MM.1S (cell line): ENCODE data around the gene RPTOR.

Experiments used
- DNase-seq: peaks from one replicate; pipeline ENCODE4 v3.0.0-alpha.2; 2015
- H2AFZ ChIP-seq: fragments of 300-600 bp; sonication (generic); 2 replicates; pipeline ENCODE4 v1.6.0; 2016; ENCODE audit warnings: antibody characterized with exemption, low read length
- H3F3A ChIP-seq: fragments of 300-600 bp; sonication (generic); 2 replicates; pipeline ENCODE4 v1.6.1; 2016; ENCODE audit warnings: mild to moderate bottlenecking, antibody characterized with exemption, low read length, moderate library complexity, mixed read lengths; ENCODE audit not compliant: insufficient read depth
- H3K27ac ChIP-seq: fragments of 300-600 bp; sonication (generic); 2 replicates; pipeline ENCODE4 v1.5.1; 2016; ENCODE audit warnings: mild to moderate bottlenecking, low read length
- H3K27me3 ChIP-seq: fragments of 300-600 bp; sonication (generic); replicated peaks from 2 replicates; pipeline ENCODE4 v1.6.0; 2016; ENCODE audit warnings: low read length; ENCODE audit not compliant: insufficient read depth
- H3K36me3 ChIP-seq: fragments of 300-600 bp; sonication (generic); replicated peaks from 2 replicates; pipeline ENCODE4 v1.6.1; 2016; ENCODE audit warnings: mild to moderate bottlenecking, low read length, mixed read lengths; ENCODE audit not compliant: insufficient read depth
- H3K4me1 ChIP-seq: fragments of 300-600 bp; sonication (generic); 2 replicates; pipeline ENCODE4 v1.6.1; 2016; ENCODE audit warnings: low read length, mixed read lengths
- H3K4me2 ChIP-seq: fragments of 300-600 bp; sonication (generic); 2 replicates; pipeline ENCODE4 v1.6.0; 2016; ENCODE audit warnings: low read depth, low read length
- H3K4me3 ChIP-seq: fragments of 300-600 bp; sonication (generic); 2 replicates; pipeline ENCODE4 v1.5.1; 2016; ENCODE audit warnings: low read length, mixed read lengths
- H3K79me2 ChIP-seq: fragments of 300-600 bp; sonication (generic); 2 replicates; pipeline ENCODE4 v1.6.1; 2016; ENCODE audit warnings: mixed run types, low read length, mixed read lengths
- H3K9ac ChIP-seq: fragments of 300-600 bp; sonication (generic); 2 replicates; pipeline ENCODE4 v1.6.1; 2016; ENCODE audit warnings: low read length, mixed read lengths
- H3K9me2 ChIP-seq: fragments of 300-600 bp; sonication (generic); replicated peaks from 2 replicates; pipeline ENCODE4 v1.6.1; 2016; ENCODE audit warnings: mild to moderate bottlenecking, low read length, mixed read lengths; ENCODE audit not compliant: insufficient read depth
- H3K9me3 ChIP-seq: fragments of 300-600 bp; sonication (generic); replicated peaks from 2 replicates; pipeline ENCODE4 v1.6.1; 2016; ENCODE audit warnings: mild to moderate bottlenecking, low read length, mixed read lengths; ENCODE audit not compliant: insufficient read depth
- H4K20me1 ChIP-seq: fragments of 300-600 bp; sonication (generic); 2 replicates; pipeline ENCODE4 v1.6.1; 2016; ENCODE audit warnings: mild to moderate bottlenecking, low read length, moderate library complexity, mixed read lengths; ENCODE audit not compliant: insufficient read depth
- EZH2 ChIP-seq: fragments of 300-600 bp; sonication (generic); optimal IDR thresholded peaks from 2 replicates; pipeline ENCODE3; 2017; ENCODE audit warnings: low read depth, mild to moderate bottlenecking, antibody characterized with exemption, low read length, mixed read lengths
- EZH2phosphoT487 ChIP-seq: fragments of 300-600 bp; sonication (generic); IDR thresholded peaks from 2 replicates; pipeline ENCODE4 v1.6.1; 2018; ENCODE audit warnings: antibody characterized with exemption, low read length
- TF ChIP-seq, protein P1 (sequence below): fragments of 300-600 bp; sonication (generic); IDR thresholded peaks from 2 replicates; pipeline ENCODE4 v1.5.1; 2016; ENCODE audit warnings: antibody characterized with exemption, low read length, mixed read lengths

RPTOR gene

DNA sequence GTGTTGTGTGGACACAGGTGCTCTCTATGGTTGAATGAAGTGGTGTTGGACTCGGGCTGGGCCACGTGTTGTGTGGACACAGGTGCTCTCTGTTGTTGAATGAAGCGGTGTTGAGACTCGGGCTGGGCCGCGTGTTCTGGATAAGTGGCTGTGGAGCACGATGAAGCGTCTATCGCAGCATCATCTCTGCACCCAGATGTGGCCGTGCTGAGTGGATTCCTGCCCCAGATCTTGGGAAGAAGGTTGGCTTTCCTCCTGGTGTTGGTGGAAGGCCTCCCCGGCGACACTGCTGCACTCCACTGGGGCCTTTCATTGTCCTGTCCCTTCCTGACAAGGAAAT, 69.1 kb downstream of the RPTOR start:
- Histone ChIP-seq H3K4me1 (no peaks in the 10 kb centered on the region), H4K20me1 (no peaks in the 10 kb centered on the region), H3K27me3 (no peaks in the 10 kb centered on the region), H3K4me3 (no peak overlapping the region), H3K79me2 (peaks cover 67% of the 10 kb centered on the region), H3K36me3 (no peaks in the 10 kb centered on the region), H2AFZ (no peak overlapping the region), H3K9me3 (no peaks in the 10 kb centered on the region), H3K9me2 (no peaks in the 10 kb centered on the region), H3F3A (no peaks in the 10 kb centered on the region), H3K9ac (no peak overlapping the region), H3K27ac (no peak overlapping the region), H3K4me2 (no peak overlapping the region)
- TF ChIP-seq EZH2phosphoT487 (no peak), EZH2 (no peak)
- TF ChIP-seq, protein P1, sequence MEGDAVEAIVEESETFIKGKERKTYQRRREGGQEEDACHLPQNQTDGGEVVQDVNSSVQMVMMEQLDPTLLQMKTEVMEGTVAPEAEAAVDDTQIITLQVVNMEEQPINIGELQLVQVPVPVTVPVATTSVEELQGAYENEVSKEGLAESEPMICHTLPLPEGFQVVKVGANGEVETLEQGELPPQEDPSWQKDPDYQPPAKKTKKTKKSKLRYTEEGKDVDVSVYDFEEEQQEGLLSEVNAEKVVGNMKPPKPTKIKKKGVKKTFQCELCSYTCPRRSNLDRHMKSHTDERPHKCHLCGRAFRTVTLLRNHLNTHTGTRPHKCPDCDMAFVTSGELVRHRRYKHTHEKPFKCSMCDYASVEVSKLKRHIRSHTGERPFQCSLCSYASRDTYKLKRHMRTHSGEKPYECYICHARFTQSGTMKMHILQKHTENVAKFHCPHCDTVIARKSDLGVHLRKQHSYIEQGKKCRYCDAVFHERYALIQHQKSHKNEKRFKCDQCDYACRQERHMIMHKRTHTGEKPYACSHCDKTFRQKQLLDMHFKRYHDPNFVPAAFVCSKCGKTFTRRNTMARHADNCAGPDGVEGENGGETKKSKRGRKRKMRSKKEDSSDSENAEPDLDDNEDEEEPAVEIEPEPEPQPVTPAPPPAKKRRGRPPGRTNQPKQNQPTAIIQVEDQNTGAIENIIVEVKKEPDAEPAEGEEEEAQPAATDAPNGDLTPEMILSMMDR = no peak
- DNase-seq = no peak

DNA sequence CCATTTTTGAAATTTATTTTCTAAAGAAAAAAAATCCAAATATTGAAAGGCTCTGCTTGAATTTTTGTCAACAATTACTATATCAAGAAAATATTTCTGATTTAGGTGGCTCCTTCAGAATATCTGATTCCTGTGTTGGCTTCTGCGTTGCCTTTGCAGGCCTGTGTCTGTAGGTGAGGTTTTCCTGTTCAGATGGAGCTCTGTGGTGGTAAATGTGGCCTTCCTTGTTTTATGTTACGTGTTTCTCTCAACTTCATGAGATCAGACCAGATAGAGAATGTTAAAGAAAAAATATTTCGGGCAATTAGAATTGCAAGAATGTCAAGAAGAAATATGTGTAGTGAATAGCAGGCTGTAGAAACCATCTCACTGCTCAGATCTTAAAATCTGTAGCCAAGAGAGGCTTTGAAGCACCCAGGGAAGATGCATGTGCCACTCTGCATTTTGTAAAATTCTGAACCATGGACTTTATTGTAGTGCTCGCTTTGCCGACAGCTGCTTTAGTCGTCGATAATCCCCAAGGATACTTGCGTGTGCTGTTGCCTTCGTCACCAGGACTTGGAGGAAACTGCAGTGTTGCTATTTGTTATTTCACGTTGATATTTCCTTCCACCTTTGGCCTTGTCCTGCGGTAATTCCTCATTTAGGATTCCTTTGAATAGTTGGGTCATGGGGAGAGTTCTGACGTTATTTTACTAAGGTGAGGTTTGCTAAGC, 69.9 kb downstream of the RPTOR start:
- H3K27ac ChIP-seq = no peak overlapping the region
- TF ChIP-seq, protein P1 = no peak
- TF ChIP-seq EZH2phosphoT487 = no peak
- TF ChIP-seq EZH2 = no peak
- no peak overlapping the region for H3K4me2 ChIP-seq
- H3K79me2 ChIP-seq = peaks cover 67% of the 10 kb centered on the region
- H3F3A ChIP-seq = no peaks in the 10 kb centered on the region
- H3K4me3 ChIP-seq = no peak overlapping the region
- H3K4me1 ChIP-seq = no peaks in the 10 kb centered on the region
- H3K9me2 ChIP-seq = no peaks in the 10 kb centered on the region
- H3K9ac ChIP-seq = no peak overlapping the region
- DNase-seq = no peak
- H3K36me3 ChIP-seq = no peaks in the 10 kb centered on the region
- H3K27me3 ChIP-seq = no peaks in the 10 kb centered on the region
- H3K9me3 ChIP-seq = no peaks in the 10 kb centered on the region
- no peaks in the 10 kb centered on the region for H4K20me1 ChIP-seq
- no peak overlapping the region for H2AFZ ChIP-seq

DNA sequence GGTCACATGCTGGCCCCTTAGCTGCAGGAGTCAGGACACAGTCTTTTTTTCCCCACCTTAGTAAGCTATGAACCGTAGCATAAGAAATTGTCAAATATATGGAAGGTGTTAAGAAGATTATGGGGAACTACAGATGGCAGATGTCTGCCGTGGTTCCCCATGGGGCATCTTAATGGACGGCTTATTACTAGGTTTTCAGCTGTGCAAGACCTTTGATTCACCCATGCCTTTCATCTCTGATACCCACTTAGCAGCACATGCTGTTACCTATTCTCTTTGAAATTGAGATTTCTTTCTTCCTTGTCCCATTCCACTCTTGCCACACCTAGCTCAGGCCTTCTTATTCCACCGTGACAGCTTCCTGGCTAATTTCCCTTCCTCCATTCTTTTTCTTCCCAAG, 70.7 kb downstream of the RPTOR start:
- no peak overlapping the region for H3K27ac ChIP-seq
- H3K79me2 ChIP-seq = peaks cover 66% of the 10 kb centered on the region

More for the DNA sequence above, 70.7 kb downstream of the RPTOR start:
- H3K36me3 ChIP-seq = no peaks in the 10 kb centered on the region
- H3K9ac ChIP-seq = no peak overlapping the region
- no peaks in the 10 kb centered on the region for H3K27me3 ChIP-seq
- H3K9me2 ChIP-seq = no peaks in the 10 kb centered on the region
- H3K4me1 ChIP-seq = no peaks in the 10 kb centered on the region
- no peak overlapping the region for H3K4me3 ChIP-seq
- no peak for DNase-seq
- H3F3A ChIP-seq = no peaks in the 10 kb centered on the region
- no peaks in the 10 kb centered on the region for H4K20me1 ChIP-seq
- no peak overlapping the region for H2AFZ ChIP-seq
- H3K9me3 ChIP-seq = no peaks in the 10 kb centered on the region
- H3K4me2 ChIP-seq = no peak overlapping the region
- TF ChIP-seq EZH2 (no peak), EZH2phosphoT487 (no peak)
- TF ChIP-seq, protein P1 = no peak
